Activated CD4-positive, CD25-positive, alpha-beta regulatory T cell treated with anti-CD3 and anti-CD28 coated beads, Interleukin-2, amount 50 U/mL, for 16 hours (primary cell): ENCODE data around the gene RBMY1A1.
"Not testable (repeated sequence)": the region's sequence is repeated elsewhere in the genome, so short reads cannot be mapped to it uniquely, and the experiment has no call there.

Experiments
- DNase-seq: peaks from one replicate; pipeline ENCODE4 v3.0.0-alpha.2; 2020; ENCODE audit warnings: low read depth, low spot score

RBMY1A1 gene

DNA sequence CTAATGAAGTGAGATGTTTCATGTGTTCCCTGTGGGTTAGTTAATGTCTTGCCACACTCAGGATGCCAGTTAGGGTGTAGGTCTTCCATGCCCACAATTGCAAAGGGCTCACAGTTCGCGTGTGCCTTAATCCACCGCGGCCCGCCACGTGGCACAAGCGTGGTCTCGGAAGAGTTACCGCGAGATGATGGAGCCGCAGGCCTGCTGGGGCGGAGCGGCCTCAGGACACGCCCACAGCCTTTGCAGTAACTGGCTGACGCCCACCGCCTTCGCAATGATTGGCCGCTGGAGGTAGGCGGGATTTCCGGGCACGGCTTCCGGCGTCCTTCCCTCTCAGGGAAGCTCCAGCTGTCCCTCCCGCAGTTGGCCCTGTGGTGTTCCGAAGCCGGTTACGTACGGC lies at the start of gene RBMY1A1:
TSS of gene RBMY1A1 (plus strand) at position 301 of the 400 bp plus-strand sequence. CDS start 2,013 bp downstream, outside the sequence.
- not testable (repeated sequence) for DNase-seq

DNA sequence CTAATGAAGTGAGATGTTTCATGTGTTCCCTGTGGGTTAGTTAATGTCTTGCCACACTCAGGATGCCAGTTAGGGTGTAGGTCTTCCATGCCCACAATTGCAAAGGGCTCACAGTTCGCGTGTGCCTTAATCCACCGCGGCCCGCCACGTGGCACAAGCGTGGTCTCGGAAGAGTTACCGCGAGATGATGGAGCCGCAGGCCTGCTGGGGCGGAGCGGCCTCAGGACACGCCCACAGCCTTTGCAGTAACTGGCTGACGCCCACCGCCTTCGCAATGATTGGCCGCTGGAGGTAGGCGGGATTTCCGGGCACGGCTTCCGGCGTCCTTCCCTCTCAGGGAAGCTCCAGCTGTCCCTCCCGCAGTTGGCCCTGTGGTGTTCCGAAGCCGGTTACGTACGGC lies 23.6 kb upstream of the RBMY1A1 start, which contains the start of gene RBMY1B:
TSS of gene RBMY1B (plus strand) at position 301 of the 400 bp plus-strand sequence. CDS start 2,013 bp downstream, outside the sequence.
- DNase-seq, result not testable (repeated sequence)

DNA sequence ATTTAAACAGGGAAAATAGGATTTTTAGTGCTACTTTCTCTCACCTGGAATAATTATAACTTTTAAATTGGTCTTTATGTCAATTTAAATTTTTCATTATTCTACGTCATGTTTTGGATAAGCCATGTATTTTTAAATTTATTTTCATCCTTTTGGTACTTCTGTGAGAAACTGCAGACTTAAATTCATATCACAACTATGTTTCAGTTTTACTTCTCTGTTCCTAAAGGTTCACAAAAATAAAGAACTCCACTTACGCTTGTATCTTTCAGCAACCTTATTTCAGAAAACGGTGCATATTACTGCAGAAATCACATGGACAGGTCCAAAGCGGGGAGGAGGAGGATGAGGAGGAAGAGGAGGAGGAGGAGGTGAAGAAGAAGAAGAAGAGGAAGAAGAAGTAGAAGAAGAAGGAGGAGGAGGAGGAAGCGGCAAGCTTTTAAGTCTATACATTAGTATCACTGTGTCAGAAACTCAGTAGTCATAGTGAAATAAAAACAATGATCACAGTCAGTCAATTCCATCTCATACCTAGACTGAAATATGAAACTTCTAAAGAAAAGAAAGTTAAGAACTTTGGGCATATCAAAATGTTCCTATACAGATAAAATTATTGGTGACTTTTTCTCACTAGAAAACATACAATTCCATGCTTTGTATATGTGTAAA lies 24.8 kb downstream of the RBMY1A1 start:
- DNase-seq, result not testable (repeated sequence)

DNA sequence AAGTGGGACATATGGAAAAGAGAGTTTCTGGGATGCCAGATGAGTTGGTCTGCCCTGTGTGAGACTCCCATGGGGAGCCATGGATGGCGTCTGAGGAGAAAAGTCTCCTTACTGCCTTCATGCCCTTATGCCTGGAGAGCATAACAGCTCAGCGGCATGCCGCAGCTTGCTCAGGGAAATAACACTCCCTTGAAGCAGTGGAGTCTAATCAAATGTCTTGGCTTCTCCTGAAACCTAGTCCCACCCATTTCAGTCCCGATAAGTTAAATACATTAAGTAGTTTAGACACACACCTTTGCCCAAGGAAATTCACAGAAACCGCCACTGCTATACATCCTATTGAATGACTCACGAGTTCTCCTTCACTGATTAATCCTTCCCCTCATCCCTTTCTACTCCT lies 50.8 kb downstream of the RBMY1A1 start:
- DNase-seq, result no peak

DNA sequence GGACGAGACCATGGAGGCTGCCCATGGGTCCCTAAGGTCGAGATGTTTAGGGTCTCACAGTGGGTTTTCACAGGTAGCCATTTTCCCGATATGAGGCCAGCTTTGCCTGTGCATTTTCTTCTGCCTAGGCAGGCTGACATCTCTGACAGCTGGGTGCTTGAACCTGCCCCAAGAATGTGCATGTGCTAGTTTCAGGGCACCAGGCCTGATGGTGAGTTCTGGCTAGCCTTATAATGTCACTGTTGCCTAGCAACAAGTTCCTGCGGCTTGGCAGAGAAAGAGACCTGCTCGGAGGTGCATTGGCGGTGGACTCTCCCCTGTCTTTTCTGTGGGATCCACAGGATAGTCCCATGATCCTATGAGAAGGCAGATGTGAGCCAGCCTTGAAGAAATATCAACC lies 51.8 kb downstream of the RBMY1A1 start:
- DNase-seq, result not testable (repeated sequence)

DNA sequence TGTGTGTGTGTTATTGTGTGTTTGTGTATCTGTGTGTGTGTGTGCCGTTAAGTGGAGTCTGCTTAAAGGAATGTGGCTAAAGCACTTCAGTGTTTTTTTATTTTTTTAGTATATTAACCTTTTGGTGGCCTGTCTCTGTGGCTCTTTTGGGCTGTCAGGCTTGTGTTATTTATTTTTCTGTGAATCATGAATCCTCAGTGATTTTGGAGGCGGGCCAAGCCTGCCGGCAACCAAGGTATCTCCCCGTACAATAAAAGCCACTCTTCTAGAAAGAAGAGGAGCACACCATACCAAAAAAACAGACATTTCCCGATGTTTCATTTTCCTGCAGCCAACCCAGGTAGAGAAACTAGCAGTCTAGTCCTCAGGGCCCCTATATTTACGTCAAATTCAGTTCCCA lies 57.4 kb downstream of the RBMY1A1 start:
- no peak for DNase-seq

DNA sequence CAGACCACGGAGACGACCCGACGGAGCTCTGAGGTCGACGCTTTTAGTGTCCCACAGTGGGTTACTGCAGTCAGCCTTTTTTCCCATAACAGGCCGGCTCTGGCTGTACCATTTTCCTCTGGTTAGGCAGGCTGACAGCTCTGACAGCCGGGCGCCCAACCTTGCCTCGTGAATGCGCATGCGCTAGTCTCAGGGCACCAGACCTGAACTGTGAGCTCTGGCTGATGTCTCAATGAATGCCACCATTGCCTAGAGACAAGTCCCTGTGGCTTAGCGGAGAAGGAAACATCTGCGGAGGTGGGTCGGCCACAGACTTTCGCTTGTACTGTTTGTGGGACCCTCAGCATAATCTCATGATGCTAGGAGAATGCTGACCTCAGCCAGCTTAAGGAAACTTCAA lies 61.6 kb downstream of the RBMY1A1 start:
- DNase-seq, result not testable (repeated sequence)
